Activated CD8-positive, alpha-beta T cell treated with anti-CD3 and anti-CD28 coated beads, Interleukin-2, amount 10 ng/mL, durations not matched to agents 7 days and 5 days (primary cell): ENCODE data around the gene SLC1A6. TPM values are rescaled to one million over a fixed set of nuclear protein-coding genes. Genes with fewer than 3 reads are reported as not detected.
A peak's percentile ranks its signal among the peaks of the same experiment; 100 is the strongest.
"Not testable (repeated sequence)": the region's sequence is repeated elsewhere in the genome, so short reads cannot be mapped to it uniquely, and the experiment has no call there.

Experiments used
- ATAC-seq: fragments of 150-1000 bp; cut with Tn5 transposase; one replicate; pipeline ENCODE4 v1.10.0; 2021; ENCODE audit warnings: moderate library complexity
- CTCF ChIA-PET: fragments of 350-600 bp; sonication (Branson Sonifier 250); formaldehyde crosslinking; loops from one replicate; lab custom pipeline; 2021; ENCODE audit warnings: antibody characterized with exemption; lab: Charles Lee
- POLR2A ChIA-PET: fragments of 350-600 bp; sonication (Branson Sonifier 250); formaldehyde crosslinking; loops from one replicate; lab custom pipeline; 2021; ENCODE audit warnings: antibody characterized with exemption; lab: Charles Lee
- DNase-seq: peaks from one replicate; pipeline ENCODE4 v3.0.0-alpha.2; 2020
- H3K27ac Mint-ChIP-seq: one replicate; pipeline ENCODE4 v1.8.0; 2021; ENCODE audit warnings: mild to moderate bottlenecking, mixed read lengths
- H3K27me3 Mint-ChIP-seq: one replicate; pipeline ENCODE4 v1.8.0; 2021; ENCODE audit warnings: low read depth, mixed read lengths
- H3K36me3 Mint-ChIP-seq: one replicate; pipeline ENCODE4 v1.8.0; 2021; ENCODE audit warnings: low read depth, mixed read lengths
- H3K4me1 Mint-ChIP-seq: one replicate; pipeline ENCODE4 v1.8.0; 2021; ENCODE audit warnings: low read depth, mixed read lengths
- H3K4me3 Mint-ChIP-seq: one replicate; pipeline ENCODE4 v1.8.0; 2021; ENCODE audit warnings: mild to moderate bottlenecking, mixed read lengths
- H3K9me3 Mint-ChIP-seq: one replicate; pipeline ENCODE4 v1.8.0; 2022; ENCODE audit warnings: mixed read lengths; ENCODE audit not compliant: insufficient read depth
- total RNA-seq, 2 experiments: library from RNA; stranded (reverse); gene quantifications; one replicate each; pipeline ENCODE4 v1.2.3, GENCODE V29; 2021

Gene SLC1A6
- total RNA-seq: not detected

DNA sequence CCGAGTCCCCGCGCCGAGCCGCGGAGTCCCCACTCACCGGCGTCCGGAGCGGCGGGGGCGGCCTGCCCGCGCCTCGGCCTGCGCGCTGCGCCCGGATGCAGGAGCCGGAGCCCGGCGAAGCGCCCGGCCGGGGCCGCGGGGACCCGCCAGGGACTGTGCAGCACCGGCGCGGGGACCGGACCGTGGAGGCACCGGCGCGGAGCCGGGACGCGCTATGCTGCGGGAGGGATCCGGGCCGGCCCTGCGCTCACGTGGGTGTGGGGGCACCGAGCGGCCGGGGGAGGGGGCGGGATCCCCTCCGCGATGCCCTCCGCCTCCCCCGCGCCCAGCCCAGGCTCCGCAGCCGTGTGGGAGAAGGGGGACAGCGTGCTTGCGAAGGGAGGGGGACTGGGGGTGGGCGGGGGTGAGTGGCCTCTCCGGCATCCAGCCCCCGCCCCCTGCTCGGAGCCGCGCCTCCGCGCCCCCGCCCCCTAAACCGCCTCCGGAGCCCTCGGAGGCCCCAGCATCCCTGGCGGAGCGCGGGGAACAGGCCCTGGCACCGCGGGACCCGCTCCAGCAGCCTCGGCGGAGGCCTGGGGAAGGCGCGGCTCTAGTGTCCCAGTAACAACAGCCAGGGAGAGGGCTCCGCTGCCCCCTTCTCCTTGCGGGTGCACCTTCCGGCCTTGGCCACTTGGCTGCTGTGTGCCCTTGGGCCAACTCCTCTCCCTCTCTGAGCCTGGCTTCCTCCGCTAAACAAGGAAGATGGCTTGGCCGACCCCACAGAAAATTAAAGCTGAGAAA lies at the start of gene SLC1A6:
Gene SLC1A6, minus strand, starts transcription at position 389 of the 780 bp plus-strand sequence. CDS start 6,954 bp downstream, outside the sequence.
- Mint-ChIP-seq H3K27me3 (peaks cover 29% of the 10 kb centered on the region), H3K4me1 (no peaks in the 10 kb centered on the region), H3K9me3 (no peaks in the 10 kb centered on the region), H3K27ac (no peak within 1 kb of the TSS), H3K4me3 (no peak within 1 kb of the TSS), H3K36me3 (no peaks in the 10 kb centered on the region)
- CTCF ChIA-PET: no interaction called here
- DNase-seq (no peak), ATAC-seq (peak; percentile 55)
- POLR2A ChIA-PET: no interaction called here

DNA sequence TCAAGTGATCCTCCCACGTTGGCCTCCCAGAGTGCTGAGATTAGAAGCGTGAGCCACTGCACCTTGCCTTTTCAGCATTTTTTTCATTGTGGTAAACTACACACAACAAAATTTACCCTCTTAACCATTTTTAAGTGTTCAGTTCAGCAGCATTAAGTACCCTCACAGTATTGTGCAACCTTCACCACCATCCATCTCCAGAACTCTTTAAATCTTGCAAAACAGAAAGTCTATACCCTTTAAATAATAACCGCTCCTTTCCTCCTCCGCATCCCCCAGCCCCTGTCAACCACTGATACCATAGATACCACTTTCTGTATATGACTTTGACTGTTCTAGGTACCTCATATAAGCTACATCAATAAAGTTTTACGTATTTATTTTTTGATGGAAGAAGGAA lies 48.8 kb upstream of the SLC1A6 start:
- POLR2A ChIA-PET: no interaction called here
- no peak for ATAC-seq
- H3K27ac Mint-ChIP-seq: no peak overlapping the region
- no peak overlapping the region for H3K4me3 Mint-ChIP-seq
- DNase-seq: no peak
- H3K4me1 Mint-ChIP-seq: no peaks in the 10 kb centered on the region
- no peaks in the 10 kb centered on the region for H3K9me3 Mint-ChIP-seq
- no peaks in the 10 kb centered on the region for H3K36me3 Mint-ChIP-seq
- peaks cover 2% of the 10 kb centered on the region for H3K27me3 Mint-ChIP-seq
- CTCF ChIA-PET: no interaction called here

DNA sequence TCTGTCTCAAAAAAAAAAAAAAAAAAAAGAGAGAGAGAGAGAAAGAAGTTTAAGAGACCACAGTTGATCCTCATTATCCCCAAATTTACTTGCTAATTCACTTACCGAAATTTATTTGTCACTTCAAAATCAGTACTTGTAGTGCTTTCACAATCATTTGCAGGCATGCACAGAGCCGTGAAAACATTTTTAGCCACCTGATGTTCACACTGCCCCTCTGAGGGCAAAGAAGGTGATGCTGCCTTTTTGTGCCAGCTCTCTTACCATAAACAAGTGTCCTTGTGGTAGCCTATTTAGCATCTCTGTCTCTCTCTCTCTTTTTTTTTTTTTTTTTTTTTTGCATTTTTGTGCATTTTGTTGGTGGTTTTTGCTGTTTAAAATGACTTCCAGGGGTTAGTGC lies 45.6 kb upstream of the SLC1A6 start:
- Mint-ChIP-seq H3K4me3 (no peak overlapping the region), H3K36me3 (no peaks in the 10 kb centered on the region), H3K27me3 (peaks cover 2% of the 10 kb centered on the region), H3K4me1 (no peaks in the 10 kb centered on the region), H3K9me3 (no peaks in the 10 kb centered on the region), H3K27ac (no peak overlapping the region)
- ChIA-PET CTCF (interaction anchor here (0.8 to 1.1 kb wide), 2 partner anchors 27 to 239 kb away, joined by 3 to 4 read pairs; no protein-coding TSS in a partner anchor), POLR2A (no interaction called here)
- no peak for ATAC-seq
- DNase-seq: no peak

DNA sequence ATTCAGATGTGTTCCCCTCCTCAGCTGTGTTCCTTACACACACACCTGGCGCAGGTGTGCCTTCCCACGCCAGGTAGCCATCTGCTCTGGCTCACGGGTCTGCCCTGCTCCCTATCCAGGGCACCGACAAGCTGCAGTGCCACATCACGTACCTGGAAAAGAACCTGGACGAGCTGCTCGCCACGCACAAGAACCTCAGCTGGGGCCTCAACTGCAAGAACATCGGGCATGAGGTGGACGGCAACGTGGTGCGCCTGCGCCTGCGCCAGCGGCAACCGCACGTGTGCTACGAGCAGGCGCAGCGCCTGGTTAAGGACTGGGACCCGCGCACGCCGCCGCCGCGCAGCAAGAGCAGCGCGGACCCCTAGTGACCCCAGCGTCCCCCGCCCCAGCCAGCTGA lies 43.1 kb upstream of the SLC1A6 start:
- Mint-ChIP-seq H3K27me3 (peaks cover 2% of the 10 kb centered on the region), H3K27ac (no peak overlapping the region), H3K4me3 (no peak overlapping the region), H3K4me1 (no peaks in the 10 kb centered on the region), H3K36me3 (no peaks in the 10 kb centered on the region), H3K9me3 (no peaks in the 10 kb centered on the region)
- ATAC-seq: no peak
- DNase-seq: no peak
- CTCF ChIA-PET: no interaction called here
- POLR2A ChIA-PET: no interaction called here

DNA sequence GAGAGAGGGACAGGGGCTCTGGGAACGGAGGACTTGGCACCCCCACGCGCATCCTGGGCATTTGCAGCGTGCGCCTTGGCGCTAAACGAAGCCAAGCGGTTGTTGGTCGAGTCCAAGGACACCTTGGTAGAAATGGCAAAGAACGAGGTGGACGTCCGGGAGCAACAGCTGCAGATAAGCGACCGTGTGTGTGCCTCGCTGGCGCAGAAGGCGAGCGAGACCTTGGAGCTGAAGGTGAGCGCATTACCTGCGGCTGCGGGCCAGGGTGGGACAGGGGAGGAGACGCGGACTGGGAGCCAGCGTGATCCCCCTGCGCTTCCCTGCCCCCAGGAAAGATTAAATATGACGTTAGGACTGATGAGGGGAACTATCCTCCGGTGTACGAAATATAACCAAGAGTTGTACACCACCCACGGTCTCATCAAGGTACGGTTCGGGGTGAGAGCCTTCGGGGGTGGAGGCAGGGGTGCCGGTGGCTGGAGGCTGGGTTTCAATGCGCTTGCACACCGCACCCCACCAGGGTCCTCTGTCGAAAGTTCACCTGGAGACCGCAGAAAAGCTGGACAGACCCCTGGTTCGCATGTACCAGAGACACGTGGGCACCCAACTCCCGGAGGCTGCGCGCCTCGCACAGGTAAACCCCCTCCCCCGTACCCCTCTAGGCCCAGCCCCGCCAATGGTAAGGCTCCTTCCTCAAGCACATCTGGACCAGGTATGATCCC lies 41.8 kb upstream of the SLC1A6 start:
- DNase-seq (no peak), ATAC-seq (no peak)
- Mint-ChIP-seq H3K4me1 (no peaks in the 10 kb centered on the region), H3K27ac (no peak overlapping the region), H3K27me3 (peaks cover 2% of the 10 kb centered on the region), H3K9me3 (no peaks in the 10 kb centered on the region), H3K4me3 (no peak overlapping the region), H3K36me3 (no peaks in the 10 kb centered on the region)
- POLR2A ChIA-PET: no interaction called here
- CTCF ChIA-PET: no interaction called here

DNA sequence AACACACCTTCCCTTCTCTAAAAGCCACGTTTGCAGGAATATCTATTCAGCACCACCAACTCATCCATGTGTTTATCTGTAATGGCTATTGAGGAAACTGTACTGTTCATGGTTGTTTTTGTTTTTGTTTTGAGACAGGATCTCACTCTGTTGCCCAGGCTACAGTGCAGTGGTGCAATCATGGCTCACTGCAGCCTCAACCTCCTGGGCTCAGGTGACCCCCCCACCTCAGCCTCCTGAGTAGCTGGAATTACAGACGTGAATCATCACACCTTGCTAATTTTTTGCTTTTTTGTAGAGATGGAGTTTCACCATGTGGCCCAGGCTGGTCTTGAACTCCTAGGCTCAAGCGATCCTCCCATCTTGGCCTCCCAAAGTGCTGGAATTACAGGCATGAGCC lies 39.2 kb upstream of the SLC1A6 start:
- H3K9me3 Mint-ChIP-seq, CTCF ChIA-PET, H3K36me3 Mint-ChIP-seq, DNase-seq, ATAC-seq, H3K27ac Mint-ChIP-seq, POLR2A ChIA-PET, H3K27me3 Mint-ChIP-seq, H3K4me3 Mint-ChIP-seq, H3K4me1 Mint-ChIP-seq: not testable (repeated sequence)

DNA sequence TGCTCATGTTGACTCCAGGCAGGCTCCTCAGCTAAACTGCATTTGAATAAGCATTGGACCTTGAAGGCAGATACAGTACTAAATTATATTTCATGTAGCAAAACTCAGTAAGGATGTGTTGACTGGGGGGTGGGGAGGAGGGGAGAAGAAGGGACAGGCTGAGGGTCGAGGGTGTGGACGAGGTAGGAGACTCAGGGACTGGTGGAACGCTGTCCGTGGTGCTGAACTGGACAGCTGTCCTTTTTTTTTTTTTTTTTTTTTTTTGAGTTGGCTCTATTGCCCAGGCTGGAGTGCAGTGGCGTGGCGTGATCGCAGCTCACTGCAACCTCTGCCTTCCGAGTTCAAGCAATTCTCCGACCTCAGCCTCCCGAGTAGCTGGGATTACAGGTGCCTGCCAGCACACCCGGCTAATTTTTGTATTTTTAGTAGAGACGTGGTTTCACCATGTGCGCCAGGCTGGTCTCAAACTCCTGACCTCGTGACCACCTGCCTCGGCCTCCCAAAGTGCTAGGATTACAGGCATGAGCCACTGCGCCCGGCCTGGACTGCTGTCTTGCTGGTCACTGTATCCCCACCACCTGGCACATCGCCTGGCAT lies 36.4 kb upstream of the SLC1A6 start:
- no peaks in the 10 kb centered on the region for H3K4me1 Mint-ChIP-seq
- no peak for ATAC-seq
- DNase-seq: peak; percentile 41
- H3K27ac Mint-ChIP-seq: no peak overlapping the region
- no peaks in the 10 kb centered on the region for H3K9me3 Mint-ChIP-seq
- ChIA-PET POLR2A (no interaction called here), CTCF (no interaction called here)
- H3K27me3 Mint-ChIP-seq: peaks cover 2% of the 10 kb centered on the region
- H3K4me3 Mint-ChIP-seq: no peak overlapping the region
- H3K36me3 Mint-ChIP-seq: no peaks in the 10 kb centered on the region

DNA sequence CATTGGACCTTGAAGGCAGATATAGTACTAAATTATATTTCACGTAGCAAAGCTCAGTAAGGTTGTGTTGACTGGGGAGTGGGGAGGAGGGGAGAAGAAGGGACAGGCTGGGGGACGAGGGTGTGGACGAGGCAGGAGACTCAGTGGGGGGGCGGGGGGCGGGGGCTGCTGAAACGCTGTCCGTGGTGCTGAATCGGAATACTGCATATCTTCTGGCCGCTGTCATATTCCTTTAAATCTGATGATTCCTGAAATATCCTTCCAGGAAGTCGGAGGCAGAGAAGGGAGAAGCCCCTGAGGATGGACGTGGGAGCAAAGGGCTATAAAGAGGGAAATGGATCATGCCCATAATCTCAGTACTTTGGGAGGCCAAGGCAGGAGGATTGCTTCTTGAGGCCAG lies 34.9 kb upstream of the SLC1A6 start:
- H3K36me3 Mint-ChIP-seq: no peaks in the 10 kb centered on the region
- ChIA-PET CTCF (no interaction called here), POLR2A (no interaction called here)
- no peaks in the 10 kb centered on the region for H3K4me1 Mint-ChIP-seq
- H3K9me3 Mint-ChIP-seq: no peaks in the 10 kb centered on the region
- H3K4me3 Mint-ChIP-seq: no peak overlapping the region
- peaks cover 9% of the 10 kb centered on the region for H3K27me3 Mint-ChIP-seq
- ATAC-seq (no peak), DNase-seq (no peak)
- no peak overlapping the region for H3K27ac Mint-ChIP-seq

DNA sequence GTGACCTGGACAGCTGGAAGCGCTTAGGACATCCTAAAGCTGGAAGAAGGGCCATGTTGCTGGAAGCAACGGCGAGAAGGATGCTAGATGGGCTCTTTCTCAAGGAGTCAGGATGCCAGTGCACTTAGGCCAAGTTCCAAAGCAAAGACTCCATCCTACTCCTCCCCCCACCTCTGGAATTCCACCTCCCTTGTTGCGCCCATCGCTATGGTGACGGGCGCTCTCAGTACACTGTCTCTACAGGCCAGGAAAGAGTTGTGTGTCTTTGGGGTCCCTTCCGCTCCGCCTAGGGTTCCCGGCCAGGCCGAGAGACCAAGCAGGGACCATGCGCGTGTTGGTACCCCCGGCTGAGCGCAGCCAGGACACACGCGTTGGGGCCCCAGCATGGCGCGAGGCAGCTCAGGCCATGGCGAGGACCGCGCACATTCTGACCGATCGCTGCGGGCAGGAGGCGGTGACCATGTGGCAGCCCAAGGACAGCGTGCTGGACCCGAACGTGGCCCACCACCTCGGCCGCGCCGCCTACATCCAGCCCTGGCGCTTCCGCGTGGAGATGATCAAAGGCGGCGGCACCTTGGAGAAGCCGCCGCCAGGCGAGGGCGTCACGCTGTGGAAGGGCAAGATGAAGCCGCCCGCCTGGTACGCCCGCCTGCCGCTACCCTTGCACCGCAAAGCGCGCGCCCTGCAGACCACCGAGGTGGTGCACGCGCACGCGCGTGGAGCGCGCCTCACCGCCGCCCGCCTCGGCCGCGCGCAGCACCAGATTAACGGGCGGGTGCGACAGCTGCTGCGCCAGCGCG lies 31.0 kb upstream of the SLC1A6 start:
- ATAC-seq (peak; percentile 15), DNase-seq (no peak)
- Mint-ChIP-seq H3K4me3 (no peak overlapping the region), H3K4me1 (no peaks in the 10 kb centered on the region), H3K27ac (no peak overlapping the region), H3K9me3 (no peaks in the 10 kb centered on the region), H3K27me3 (peaks cover 9% of the 10 kb centered on the region), H3K36me3 (no peaks in the 10 kb centered on the region)
- ChIA-PET POLR2A (no interaction called here), CTCF (no interaction called here)

DNA sequence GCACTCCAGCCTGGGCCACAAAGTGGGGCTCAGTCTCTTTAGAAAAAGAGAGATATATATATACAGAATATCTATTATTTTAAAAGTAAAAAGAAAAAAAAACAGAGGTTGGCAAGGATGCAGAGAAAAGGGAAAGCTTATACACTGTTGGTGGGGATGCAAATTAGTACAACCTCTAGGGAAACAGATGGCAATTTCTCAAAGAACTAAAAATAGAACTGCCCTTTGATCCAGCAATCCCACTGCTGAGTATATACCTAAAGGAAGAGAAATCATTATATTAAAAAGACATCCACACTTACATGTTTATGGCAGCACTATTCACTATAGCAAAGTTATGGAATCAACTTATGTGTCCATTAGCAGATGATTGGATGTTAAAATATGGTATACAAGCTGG lies 28.6 kb upstream of the SLC1A6 start:
- ATAC-seq (no peak), DNase-seq (no peak)
- peaks cover 9% of the 10 kb centered on the region for H3K27me3 Mint-ChIP-seq
- no peaks in the 10 kb centered on the region for H3K9me3 Mint-ChIP-seq
- H3K4me3 Mint-ChIP-seq: no peak overlapping the region
- H3K4me1 Mint-ChIP-seq: no peaks in the 10 kb centered on the region
- H3K36me3 Mint-ChIP-seq: no peaks in the 10 kb centered on the region
- ChIA-PET POLR2A (no interaction called here), CTCF (no interaction called here)
- H3K27ac Mint-ChIP-seq: no peak overlapping the region

DNA sequence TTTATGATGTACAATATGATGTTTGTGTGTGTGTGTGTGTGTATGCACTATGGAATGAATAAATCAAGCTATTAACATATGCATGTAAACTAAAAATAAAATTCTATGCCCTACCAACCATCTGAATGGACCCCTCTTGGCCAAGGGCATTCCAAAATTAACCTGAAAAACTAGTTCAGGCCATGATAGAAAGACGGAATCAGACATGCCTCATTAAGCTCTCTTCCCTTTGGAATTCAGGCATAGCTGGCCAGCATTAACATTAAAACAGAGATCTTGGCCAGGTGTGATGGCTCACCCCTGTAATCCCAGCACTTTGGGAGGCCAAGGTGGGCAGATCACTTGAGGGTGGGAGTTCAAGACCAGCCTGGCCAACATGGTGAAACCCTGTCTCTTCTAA lies 18.3 kb upstream of the SLC1A6 start:
- H3K4me3 Mint-ChIP-seq: no peak overlapping the region
- ATAC-seq (no peak), DNase-seq (no peak)
- ChIA-PET POLR2A (no interaction called here), CTCF (interaction anchor here (0.7 kb wide), 1 partner anchor 176 kb away, joined by 3 read pairs; no protein-coding TSS in a partner anchor)
- peaks cover 9% of the 10 kb centered on the region for H3K27me3 Mint-ChIP-seq
- H3K36me3 Mint-ChIP-seq: no peaks in the 10 kb centered on the region
- no peaks in the 10 kb centered on the region for H3K4me1 Mint-ChIP-seq
- no peaks in the 10 kb centered on the region for H3K9me3 Mint-ChIP-seq
- H3K27ac Mint-ChIP-seq: no peak overlapping the region
